GM19467 (cell line): ENCODE results near the gene FRAS1.
"Not testable (repeated sequence)": the region's sequence is repeated elsewhere in the genome, so short reads cannot be mapped to it uniquely, and the experiment has no call there.

ENCODE experiments used
- ATAC-seq: cut with Tn5 transposase; IDR thresholded peaks from one replicate; pipeline ENCODE4 v1.9.1; 2021; ENCODE audit warnings: mild to moderate bottlenecking, moderate library complexity; ENCODE audit not compliant: unreplicated experiment

Gene FRAS1

DNA sequence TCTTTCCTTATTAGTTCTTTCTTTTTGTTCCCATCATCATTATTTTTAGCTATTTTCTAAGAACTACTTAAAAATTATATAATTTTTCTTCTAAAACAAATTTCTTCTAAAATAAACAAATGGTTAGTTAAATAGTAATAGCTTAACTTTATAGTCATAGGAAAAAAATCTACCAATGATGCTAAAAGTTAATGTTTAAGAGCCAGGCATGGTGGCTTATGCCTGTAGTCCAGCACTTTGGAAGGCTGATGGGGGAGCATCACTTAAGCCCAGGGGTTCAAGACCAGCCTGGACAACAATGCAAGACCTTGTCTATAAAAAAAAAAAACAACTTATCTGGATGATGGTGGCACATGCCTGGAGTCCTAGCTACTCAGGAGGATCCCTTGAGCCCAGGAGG, 367.3 kb downstream of the FRAS1 start:
- no peak for ATAC-seq

DNA sequence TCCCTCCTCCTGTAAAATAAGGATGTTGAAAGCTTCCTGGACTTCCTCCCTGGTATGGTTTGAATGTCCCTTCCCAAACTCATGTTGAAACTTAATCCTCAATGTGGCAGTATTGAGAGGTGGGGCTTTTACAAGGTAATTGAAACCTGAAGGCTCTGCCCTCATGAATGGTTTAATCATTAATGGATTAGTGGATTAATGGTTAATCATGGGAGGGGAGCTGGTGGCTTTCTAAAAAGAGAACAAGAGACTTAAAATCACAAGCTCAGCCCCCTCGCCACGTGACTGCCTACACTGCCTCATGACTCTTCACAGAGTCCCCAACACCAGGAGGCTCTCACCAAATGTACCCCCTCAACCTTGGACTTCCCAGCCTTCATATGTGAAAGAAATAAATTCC, 369.8 kb downstream of the FRAS1 start:
- ATAC-seq, result no peak

DNA sequence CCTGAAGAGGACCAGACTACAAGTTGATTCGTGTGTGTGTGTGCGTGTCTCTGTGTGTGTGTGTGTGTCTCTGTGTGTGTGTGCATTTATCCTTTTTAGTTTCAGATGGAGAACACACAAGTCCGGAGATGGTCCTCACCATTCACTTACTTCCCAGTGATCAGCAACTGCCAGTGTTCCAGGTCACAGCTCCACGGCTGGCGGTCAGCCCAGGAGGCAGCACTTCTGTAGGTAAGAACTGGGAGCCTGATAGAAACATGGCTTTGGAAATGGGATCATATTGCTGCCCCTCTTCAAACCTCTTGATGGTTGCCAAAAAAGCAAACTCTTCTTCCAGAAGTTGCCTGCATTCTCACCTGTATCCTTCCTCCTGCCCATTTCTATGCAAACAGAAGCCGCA, 371.9 kb downstream of the FRAS1 start:
- ATAC-seq, result no peak

DNA sequence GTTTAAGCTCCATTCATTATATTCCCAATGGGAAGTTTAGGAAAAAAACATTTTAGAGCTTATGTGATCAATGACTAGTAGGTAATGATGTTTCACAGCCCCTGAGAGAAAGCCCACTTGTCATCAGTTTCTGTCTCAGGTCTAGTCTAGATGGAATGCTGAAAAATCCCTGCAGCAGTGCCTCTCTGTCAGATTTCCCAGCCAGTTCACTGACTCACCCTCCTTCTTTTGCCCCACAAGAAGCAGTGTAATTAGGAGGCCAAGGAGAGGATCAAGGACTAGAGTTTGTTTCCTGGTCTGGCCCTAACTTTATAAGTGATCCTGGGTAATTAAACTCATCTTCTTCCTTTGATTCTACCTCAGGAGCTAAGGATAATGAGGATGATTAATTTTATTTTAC, 375.8 kb downstream of the FRAS1 start:
- ATAC-seq, result no peak

DNA sequence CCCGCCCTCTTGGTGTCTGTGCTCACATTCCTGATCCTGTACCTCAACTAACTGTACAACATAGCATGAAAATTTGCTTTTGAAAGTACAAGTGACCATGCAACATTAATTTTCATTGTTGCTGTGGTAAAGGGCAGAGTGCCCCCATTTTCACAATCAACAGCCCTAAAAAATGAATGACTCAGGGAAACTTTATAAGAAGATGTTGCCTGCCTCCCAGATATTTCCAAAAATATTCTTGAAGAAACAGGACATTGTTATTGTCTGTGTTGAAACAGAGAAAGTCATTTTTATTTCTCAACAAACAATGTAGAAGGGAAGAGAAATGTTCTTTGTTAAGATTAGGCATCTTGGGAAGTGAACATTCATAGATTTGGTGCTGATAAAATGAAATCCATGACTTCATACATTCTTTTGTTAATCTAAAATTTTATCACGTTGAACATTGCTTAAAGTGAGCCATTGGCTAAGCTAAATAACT, 380.5 kb downstream of the FRAS1 start:
- ATAC-seq, result no peak

DNA sequence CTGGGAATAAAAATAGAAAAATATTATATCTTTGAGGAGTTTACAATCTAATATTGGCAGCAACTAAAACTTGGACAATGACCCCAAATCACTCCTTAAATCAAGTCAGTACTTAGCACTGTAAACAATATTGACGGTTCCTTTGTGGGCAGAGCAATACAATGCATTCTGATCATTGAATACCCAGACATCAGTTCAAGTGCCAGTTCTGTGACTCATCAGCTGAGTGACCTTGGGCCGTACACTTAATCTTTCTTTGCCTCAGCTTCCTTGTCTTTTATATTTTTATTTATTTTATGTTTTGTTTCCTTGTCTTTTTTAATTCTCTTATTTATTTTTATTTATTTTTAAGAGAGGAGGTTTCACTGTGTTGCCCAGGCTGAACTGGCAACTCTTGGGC, 382.2 kb downstream of the FRAS1 start:
- ATAC-seq, result no peak

DNA sequence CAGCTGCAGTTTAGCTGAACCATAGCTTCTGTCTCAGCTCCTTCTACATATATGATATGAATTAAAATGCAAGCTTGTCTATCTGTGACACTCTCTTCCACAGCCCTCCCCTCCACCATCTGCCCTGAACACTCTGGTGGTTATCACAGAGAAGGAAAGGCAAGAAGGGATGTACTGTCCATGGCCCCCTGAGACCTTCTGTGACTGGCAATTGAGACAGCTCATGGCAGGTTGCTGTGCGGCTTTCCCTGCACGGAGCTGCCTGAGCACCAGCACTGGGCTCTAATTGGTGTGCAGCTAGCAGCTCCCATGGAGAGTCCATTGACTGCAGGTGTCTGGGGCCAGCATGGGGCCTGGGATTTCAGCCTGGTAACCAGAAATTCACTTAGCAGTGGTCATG, 384.6 kb downstream of the FRAS1 start:
- ATAC-seq, result no peak

DNA sequence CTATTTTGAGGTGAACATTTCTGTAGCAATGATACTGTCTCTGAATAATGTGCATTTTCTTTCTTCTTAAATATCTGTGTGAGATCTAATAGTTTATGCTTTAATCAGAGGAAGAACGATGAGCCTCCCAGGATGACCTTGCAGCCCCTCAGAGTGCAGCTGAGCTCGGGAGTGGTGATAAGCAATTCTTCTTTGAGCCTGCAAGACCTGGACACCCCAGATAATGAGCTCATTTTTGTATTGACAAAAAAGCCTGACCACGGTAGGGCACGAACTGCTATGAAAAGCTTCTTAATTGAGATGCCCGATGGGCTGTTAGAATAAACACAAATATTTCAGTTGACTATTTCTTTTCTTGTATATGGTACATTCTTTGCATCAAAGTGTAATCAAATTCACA, 389.5 kb downstream of the FRAS1 start:
- no peak for ATAC-seq

DNA sequence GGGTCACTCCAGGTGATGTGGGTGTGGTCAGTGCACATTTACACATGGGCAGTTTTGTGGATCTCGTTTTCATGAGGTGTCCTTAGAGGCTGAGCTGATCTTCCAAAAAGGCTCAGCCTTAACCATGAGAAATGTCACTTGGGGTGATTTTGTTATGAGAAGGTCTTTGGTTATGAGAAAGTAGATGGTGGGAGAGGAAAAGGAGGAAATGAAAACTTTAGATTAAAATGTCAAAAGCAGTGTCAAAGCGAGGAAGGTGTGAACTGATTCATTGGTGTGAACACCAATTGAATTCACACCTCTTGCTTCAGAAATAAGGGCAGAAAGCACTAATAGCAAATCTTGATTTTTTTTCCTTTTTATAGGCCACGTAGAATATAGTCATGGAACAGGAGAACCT, 394.3 kb downstream of the FRAS1 start:
- no peak for ATAC-seq

DNA sequence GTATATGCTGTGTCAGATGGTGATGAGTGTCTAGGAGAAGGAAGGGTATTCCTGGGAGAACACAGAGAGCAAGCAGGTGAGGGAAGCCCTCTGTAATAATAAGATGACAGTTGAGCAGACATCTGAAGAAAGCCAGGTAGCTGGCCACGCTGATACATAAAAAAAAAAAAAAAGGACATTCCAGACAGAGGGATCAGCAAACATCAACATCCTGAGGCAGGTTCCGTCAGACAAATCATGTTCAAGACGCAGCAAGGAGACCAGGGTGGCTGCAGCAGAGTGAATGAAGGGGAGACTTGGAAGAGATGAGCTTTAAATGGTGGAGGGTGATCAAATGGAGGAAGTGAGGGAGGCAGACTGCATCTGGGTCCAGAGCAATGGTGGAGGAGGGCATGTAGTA, 396.9 kb downstream of the FRAS1 start:
- ATAC-seq, result no peak

DNA sequence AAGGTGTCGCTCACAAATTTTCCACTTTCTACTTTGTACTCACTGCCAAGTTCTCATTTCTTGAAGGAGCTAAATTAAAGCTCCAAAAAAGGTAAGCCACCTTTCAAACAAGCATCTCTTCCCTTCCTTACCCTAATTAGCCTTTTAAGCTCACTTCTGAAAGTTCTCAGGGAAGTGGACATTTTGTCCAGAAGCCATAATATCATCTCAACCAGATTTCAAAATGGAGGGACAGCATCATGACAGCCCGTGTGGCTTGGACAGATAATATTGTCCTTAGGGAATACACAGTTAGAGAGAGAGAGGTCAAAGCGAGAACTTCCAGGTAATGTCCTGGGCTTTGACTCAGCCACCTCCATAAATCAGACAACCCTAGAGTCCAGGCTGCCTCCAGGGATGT, 400.6 kb downstream of the FRAS1 start:
- no peak for ATAC-seq

DNA sequence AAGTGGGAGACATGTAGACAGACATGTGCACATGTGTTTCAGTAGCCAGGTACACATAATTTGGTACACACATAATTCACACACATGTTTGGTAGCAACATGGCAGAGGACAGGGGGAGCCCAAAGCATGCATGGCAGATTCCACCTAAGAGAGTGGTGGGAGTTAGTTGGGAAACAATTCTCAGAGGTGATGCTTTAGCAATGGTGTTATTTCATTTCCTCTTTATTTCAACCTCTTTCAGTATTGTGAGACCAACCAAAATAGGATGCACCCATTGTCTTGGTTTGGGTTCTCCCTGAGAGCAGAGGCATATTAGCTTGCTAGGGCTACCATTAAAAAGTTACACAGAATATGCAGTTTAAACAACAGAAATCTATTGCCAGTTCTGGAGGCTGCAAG, 402.2 kb downstream of the FRAS1 start:
- ATAC-seq, result no peak

DNA sequence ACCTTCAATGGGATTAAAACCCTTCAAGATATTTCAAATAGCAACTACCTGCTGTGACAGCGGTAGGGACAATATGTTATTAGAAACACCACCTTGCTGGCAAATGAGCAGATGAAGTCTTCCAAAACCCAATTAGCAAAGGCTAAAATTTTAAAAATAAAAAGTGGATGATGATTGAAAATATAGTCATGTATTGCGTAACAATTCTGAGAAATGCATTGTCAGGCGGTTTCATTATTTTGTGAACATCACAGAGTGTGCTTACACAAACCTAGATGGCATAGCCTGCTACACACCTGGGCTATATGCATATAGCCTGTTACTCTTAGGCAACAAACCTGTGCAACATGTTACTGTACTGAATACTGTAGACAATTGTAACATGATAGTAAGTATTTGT, 403.2 kb downstream of the FRAS1 start:
- no peak for ATAC-seq

DNA sequence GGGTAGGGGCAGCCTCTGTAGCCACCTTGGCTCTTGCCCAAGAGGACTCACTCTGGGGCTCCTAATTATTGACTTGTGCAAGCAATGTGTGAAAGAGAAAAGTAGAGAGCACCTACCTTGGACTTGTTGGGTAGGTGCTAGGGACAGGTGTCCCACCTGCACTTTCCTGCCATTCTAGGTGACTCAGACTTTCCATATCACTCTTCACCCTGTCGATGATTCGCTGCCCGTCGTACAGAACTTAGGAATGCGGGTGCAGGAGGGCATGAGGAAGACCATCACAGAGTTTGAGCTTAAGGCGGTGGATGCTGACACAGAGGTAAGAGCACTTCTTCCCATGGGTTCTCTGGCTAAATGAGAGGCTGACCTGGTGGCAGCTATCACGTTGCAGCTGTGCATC, 407.1 kb downstream of the FRAS1 start:
- ATAC-seq, result no peak

DNA sequence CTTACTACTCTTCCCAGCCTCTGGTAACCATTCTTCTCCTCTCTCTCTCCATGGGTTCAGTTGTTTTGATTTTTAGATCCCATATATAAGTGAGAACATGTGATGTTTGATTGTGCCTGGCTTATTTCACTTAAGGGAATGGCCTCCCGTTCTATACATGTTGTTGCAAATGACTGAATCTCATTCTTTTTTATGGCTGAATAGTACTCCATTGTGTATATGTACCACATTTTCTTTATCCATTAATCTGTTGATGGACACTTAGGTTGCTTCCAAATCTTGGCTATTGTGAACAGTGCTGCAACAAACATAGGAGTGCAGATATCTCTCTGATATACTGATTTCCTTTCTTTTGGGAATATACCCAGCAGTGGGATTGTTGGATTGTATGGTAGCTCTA, 410.1 kb downstream of the FRAS1 start:
- ATAC-seq, result not testable (repeated sequence)

DNA sequence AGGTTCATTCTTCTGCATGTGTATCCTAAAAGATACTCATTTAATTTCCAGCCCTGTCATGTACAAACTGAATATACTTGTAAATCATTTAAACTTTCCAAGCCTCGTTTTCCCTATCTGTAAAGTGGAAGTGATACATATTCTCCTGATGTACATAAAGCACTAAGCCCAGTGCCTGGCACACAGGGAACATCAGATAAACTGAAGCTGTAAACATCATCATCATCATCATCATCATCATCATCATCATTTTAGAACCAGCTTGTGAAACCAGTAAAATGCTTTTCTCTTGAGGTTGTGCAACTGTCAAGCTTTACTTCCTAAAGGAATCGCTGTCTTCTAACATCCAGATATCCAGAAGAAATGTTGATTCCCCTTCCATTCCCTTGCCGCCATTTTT, 411.1 kb downstream of the FRAS1 start:
- ATAC-seq, result no peak

DNA sequence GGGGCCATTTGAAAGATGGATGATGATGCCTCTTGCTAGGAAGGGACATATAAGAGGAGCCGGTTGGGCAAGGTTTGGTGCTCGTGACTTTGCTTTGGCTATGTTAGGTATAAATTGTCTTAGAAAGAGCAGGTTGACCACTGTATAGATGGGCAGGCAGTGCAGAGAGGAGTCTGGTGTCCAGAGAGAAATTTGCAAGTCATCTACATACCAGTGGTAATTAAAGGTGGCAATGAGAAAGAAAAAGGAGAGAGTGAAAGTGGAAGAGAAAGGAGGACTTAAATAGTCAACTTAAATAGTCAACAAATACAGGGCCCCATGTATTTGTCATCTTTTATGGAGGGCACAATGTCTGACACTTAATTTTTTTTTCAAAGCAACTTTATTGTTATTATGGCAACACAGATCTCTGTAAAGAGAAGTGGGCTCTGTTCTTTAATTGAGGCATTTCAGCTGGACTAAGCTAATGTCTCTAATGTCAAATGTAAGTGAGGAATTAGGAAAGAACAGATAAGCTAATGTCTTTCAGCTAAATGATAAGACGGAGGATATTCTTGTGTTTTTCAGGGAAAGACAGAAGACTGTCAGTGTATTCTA, 419.1 kb downstream of the FRAS1 start:
- no peak for ATAC-seq

DNA sequence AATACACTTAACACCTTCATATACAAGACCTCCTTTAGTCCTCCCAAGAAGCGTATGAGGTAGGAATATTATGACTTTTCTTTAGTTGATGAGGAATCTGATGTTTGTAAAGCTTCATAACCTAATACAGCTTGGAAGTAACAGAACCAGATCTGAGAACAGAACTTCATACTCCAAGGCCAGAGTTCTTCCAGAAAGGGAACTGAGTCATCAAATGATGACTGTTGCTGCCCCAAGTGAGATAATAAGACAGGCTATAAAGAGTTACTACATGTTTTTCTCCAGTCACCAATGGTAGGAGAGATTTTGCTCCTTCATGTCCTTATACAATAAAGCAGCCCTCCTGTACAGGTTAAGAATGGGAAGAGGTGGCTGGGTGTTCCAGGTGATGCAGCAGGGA, 420.2 kb downstream of the FRAS1 start:
- no peak for ATAC-seq

DNA sequence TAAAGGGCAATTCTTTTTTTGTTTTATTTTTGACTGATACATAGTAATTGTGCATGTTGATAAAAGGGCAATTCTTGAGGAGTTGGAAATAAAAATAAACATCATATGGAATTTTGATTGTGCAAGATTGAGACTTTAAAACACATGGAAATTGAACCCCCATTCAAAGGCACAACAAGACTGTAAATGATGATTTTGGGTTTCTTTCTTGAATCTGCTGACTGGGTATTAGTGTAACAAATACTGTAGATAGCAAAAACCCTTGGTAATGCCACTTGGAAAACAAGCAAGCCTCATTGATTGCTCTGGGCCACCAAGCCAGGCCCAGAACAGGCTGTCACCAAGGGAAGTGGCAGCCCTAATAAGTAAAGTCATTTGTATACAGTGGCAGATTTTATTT, 421.4 kb downstream of the FRAS1 start:
- no peak for ATAC-seq

DNA sequence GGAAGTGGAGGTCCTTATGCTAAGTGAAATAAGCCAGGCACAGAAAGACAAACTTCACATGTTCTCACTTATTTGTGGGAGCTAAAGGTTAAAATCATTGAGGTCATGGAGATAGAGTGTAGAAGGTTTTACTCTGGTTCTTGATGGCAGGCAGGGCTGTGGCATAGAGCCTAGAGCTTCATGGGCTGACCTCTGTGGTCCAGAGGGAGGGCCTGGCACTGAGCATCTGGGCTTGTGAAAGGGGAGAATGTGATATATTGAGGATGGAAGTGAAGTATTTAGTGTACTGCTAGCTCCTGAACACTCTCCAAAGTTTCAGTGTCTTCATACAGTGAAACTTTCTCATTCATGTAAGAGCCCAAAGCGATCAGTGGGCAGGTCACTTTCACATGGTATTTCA, 423.2 kb downstream of the FRAS1 start:
- ATAC-seq, result no peak

DNA sequence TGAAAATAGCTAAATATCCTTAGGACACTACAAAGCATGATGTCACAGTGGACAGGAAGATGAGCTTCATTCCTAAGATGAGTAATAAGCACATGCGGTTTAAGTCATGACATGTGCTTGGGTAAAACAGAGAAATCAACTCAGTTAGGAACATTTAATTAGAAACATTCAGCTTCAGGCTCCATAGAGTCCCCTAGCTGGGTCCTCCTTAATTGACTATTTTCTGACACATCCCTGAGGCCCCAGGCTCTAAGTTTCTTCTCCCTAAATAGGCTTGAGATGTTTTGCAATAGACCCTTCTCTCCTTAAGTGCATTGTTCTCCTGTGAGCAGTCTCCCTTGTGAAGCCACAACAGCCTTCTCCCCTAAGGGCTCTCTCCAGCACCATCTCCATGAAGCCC, 424.1 kb downstream of the FRAS1 start:
- ATAC-seq, result no peak

DNA sequence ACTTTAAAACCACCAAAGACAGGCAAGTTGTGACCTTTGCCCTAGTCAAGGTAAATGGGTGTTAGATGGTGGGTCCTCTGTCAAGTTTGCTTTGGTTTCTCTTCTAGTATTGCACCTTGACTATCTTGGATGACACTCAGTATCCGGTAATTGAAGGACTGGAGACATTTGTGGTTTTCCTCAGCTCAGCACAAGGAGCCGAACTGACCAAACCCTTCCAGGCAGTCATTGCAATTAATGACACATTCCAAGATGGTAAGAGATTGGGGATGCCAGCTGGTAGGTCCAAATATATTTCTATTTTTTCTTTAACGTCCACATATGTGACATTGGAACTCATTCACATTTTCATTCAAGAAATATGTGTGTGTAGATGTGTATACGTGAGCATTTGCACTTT, 425.2 kb downstream of the FRAS1 start:
- no peak for ATAC-seq

DNA sequence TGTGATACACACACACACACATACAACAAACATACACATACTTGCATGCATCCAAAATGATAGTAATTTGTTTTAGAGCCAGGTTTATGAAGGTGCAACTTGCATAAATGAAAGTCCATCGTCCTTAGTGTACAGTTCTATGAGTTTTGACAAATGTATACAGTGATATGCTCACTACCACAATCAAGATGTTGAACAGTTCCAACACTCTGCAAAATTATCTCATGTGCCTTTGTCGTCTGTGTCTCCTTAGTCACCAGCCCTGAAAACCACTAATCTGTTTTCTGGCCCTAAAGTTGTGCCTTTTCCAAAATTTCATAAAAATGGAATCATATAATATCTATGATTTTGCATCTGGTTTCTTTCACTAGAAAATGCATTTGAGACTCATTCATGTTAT, 426.7 kb downstream of the FRAS1 start:
- ATAC-seq, result no peak

DNA sequence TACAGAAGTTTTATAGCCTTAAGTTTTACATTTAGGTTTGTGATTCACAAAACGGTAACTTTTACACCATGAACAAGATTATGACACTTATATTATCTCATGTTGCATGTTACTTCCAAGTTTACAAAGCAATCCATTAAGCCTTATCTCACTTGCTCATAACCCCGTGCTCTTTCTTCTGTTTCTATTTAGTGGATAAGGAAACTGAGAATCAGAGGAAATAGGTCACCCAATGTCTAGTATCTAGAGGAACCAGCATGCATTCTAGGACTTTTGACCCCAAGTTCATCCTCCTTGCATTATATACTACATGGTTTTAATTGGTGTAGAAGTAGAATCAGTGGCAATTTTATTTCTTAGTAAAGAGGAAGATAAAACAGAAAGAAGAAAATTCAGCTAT, 427.5 kb downstream of the FRAS1 start:
- no peak for ATAC-seq
